Stimulated activated CD8-positive, alpha-beta memory T cell treated with anti-CD3 and anti-CD28 coated beads, Interleukin-7, amount 100 ng/mL, for 48 hours (primary cell): ENCODE data around the gene CPNE5.
A peak's percentile ranks its signal among the peaks of the same experiment; 100 is the strongest.

Experiments used
- DNase-seq, 2 donors: peaks; one replicate each; pipeline ENCODE4 v3.0.0-alpha.2; 2020; ENCODE audit warnings: low read depth in 1 of 2; ENCODE audit errors: extremely low read depth in 1 of 2

CPNE5 gene

GRCh38 chr6:36838896-36839748 lies at the start of gene CPNE5:
TSS of gene CPNE5 (minus strand) at chr6:36839444. CDS start at chr6:36839377, 67 bp downstream.
- no peak for DNase-seq

- no peak for DNase-seq
These were observed 48.9 kb upstream of the CPNE5 start for GRCh38 chr6:36888115-36888643.

DNA sequence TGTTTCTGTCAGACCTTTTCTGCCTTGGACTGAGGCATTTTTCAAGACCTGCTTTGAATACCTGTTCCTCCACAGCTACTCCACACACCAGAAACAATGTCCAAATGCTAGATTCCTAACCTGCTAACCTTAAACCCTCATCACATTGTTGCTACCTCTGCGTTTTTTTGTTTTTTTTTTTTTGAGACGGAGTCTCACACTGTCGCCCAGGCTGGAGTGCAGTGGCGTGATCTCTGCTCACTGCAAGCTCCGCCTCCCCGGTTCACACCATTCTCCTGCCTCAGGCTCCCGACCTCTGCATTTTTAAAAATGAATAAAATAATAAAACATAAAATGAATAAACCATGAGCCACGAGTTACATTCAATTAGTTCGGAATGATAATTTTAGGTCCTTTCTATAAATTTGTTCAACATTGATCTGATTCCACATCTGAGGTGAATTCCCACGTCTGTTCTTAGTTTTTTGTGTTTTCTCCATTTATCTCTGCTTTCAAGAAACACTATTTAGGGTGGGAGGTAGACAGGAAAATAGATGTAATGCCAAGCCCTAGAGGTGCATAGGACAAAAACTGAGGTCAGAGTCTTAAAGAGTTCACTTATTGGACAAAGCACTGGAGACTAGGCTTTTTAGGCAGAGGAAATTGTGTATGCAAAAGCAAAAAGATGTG lies 47.8 kb upstream of the CPNE5 start:
- no peak for DNase-seq

DNA sequence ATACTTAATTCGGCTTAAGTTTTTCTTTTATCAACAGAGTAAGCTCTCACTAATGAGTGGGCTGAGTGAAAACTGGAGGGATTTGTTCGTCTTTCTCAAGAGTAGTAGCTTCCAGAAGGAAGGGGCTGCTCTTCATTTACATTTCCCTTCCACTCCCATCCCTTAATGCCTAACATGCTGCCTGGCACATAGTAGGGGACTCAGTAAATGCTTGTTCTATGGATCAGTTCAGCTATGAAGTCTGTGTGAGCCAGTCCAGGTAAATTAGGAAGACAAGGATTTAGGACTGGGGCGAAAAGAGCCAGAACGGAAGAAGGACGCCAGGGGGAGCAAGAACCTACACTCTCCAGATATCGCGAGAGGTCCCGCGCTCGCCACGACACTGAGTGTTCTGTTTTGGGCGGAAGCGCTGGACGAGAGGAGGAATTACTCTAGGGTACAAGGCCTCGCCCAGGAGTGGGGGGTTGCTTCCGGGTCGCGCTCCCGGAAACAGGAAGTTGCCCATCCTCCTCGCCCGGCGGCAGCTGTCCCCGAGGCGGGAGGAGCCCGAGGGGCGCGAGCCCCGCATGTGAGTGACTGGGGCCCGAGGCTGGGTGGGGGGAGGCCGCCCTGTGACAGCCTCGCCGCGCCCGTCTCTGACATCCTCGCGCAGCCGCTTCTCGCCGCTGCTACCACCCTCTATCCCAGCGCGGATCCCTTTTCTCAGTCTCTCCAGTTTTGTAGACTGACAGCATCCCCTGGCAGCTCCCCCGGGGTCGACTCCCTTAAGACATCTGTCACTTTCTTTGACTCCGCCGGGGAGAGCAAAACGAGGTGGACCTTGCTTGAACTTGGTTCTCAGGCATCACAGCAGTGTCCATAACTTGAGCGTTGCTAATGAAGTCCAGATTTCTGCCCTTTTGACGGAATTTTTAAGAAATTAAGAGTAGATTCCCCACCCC lies 46.5 kb upstream of the CPNE5 start, which contains the start of gene C6orf89:
Gene C6orf89 (plus strand): TSS at position 492 of the 941 bp plus-strand sequence. CDS start 13,493 bp downstream, outside the sequence.
- peak; percentile 90 to 98 for DNase-seq

- DNase-seq = no peak
These were observed 45.4 kb upstream of the CPNE5 start for GRCh38 chr6:36884610-36885009.

GRCh38 chr6:36875250-36875633 lies 36.0 kb upstream of the CPNE5 start:
- no peak for DNase-seq

DNA sequence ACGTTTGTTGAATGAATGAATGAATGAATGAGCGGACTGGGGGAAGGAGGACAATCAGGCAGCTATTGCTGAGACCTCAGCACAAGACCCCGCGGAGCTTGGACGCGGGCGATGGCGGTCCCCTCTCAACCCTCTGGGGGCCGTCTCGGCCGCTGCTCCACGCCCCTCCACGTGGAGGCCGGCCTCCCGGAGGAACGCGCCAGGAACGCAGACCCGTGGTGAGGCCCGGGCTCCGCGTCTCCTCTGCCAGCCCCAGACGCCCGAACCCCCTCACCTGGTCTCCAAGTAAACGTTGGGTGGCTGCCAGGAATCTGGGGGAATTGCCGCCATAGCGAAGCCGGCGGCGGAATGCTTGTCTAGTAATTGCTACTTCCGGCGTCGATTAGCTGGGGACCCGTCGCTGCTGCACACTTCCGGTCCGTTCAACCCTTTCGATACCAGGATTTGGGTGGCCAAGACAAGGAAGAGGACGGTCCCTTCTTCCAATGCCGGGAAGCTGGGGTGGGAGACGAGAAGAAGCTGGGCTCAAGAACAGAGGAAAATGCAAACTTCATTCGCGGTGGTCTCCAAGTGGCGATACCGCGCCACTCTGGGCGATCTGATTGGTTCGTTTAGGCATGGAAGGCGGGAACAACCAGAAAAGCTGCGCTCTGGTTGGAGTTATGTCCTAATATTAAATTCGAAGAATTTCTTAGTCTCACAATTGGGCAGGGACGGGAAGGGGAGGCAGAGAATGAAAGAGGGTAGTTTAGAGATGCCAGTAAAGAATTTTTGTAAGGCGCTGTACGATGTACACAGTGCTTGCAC lies 35.4 kb upstream of the CPNE5 start, which contains the start of gene PPIL1:
Gene PPIL1 (minus strand): TSS at position 361 of the 807 bp plus-strand sequence. CDS start 31 bp downstream, at position 330.
- DNase-seq = peak; percentile 55 to 71

DNA sequence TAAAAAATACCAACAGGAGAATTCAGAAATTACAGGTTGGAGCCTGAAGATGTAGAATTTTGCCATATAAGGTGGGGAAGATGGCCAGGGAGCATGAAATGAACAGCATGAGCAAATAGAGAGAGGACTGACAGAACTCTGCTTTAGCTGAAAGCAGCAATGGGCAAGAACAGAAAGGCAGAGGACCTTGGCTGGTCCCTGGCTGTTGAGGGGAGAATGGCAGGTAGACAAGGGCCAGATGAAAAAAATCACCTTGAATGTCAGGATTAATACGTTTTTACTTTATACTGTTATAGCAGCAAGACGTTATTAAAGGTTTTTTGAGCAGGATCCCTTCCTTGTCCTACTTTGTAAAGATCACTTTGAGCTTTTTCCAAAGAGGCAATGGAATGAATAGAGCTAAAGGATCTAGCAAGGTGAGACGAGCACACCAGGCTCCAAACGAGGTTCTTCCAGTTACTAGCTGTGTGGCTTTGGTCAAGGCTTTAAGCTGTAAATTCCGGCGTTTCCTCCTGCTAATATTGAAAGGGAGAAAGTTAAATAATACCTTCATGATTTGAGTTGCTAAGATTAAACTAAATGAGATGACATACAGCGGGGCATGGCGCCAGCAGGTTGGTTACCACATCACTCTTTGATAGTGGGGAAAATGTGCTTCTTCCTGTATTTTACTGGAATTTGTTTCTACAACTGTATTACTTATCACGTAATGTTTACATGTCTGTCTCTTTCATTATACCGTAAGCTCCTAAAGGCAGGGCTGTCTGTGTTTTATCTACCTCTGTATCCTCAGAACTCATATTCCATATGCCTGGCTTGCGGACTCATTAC lies 34.6 kb upstream of the CPNE5 start:
- DNase-seq = no peak

DNA sequence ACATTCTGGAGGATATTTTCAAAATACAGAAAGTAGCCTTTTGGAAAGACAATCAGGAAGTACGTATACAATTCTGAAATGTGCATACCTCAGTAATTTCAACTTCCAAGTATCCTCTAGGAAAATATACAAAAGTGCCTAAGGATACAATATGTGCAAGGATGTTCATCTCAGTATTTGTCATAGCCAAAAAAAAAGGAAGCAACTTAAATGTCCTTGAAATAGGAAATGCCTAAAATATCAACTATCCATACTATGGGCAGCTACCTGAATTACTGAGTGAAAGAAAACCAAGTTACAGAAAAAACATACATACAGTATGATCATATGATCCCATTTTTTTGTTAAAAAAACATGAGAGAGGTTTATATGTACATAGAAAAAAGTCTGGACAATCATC lies 33.9 kb upstream of the CPNE5 start:
- DNase-seq = no peak

- no peak for DNase-seq
These were observed 32.4 kb upstream of the CPNE5 start for GRCh38 chr6:36871686-36872085.

GRCh38 chr6:36867471-36868224 lies 28.4 kb upstream of the CPNE5 start:
- DNase-seq = no peak

DNA sequence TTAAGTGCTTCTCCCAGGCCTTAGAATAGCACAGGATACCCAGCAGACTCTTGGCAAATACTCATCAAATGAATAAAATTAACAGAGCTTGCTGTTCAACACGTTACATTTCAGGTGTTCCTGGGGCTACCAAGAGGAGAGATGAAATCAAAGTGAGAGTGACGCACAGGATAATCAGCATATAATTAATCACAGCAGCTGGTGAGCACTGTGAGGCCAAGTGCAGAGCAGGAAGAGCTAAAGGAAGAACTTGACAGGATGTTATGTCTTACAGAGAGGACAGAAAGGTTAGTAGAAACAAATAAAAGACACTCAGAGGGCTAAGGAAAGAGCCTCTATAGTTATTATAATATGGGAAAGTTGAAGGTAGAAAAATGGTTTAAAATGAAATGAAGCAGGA lies 26.6 kb upstream of the CPNE5 start:
- no peak for DNase-seq

DNA sequence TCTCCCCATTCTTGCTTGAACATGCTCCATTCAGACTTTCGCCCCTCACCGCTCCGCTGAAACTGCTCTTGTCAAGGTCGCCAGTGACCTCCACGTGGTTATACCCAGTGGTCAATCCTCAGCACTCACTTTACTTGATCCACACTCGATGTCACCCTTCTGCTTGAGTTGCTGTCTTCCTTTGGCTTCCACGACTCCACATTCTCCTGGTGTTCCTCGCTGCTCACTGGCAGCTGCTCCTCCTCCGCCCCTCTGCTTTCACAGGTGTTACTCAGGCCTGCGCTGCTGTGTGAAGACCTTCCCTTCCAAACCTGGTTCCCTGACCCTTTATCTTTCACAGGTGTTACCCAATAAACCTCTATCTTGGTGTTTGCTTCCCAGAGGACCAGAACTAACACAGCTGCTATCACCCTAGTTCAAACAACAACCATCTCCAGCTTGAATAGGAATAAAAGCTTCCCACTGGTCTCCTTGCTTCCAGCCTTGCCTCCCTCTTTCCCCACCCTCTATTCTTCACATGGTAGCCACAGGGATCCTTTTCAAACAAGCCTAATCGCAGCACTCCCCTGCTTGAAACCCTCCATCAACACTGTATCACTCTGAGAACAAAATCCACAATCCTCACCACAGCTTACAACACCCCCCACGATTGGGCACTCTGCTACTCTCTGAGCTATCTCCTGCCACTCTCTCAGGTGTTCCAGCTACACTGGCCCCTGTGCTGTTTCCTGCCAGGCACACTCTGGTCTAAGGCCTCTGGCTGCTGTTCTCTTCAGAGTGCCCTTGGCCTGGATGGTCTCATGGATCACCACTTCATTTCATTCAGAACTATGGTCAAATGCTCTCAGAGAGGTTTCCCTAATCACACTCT lies 24.7 kb upstream of the CPNE5 start:
- DNase-seq = no peak

- DNase-seq = no peak
These were observed 23.7 kb upstream of the CPNE5 start for GRCh38 chr6:36862848-36863382.

DNA sequence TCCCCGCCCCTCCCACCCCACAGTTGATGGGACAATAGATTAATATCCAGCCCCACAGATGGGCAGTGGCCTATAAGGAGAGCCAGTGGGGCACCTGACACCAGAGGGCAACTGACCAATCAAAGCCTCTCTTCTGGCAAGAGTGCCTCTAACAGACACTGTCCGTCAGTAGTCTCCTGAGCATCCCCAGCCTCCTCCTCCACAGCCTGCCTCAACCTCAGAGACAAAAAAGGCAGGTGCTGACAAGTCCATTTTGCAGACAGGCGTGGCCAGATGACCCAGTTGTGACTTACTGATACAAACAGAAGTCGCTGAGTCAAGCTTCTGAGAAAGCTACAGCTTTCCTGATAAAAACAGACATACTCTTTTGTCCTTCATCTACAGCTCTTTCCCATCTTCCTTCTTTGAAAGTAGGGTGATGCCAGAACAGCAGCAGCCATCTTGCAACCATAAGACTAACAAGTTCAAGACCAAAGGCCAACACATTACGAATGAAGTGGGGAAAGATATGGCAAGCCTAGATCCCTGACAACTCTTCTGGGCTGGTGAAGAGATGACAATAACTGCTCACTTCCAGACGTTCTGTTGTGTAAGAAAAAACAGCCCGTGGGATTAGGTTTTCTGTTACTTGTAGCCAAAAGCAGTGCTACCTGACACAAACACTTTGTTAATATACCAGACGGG lies 23.1 kb upstream of the CPNE5 start:
- no peak for DNase-seq

DNA sequence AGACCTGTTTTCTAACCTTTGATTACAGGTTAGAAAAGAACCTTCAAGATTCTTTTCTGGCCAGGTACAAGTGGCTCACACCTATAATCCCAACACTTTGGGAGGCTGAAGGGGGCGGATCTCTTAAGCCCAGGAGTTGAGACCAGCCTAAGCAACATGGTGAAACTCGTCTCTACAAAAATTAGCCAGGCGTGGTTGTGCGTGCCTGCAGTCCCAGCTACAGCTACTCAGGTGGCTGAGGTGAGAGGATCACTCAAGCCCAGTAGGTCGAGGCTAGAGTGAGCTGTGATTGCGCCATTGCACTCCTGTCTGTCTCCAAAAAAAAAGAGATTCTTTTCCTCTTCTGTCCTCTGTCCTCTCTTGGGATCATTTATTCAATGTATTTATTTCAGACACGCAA lies 20.9 kb upstream of the CPNE5 start:
- DNase-seq = no peak
